PC-9 (cell line): ENCODE data around the gene GSTO1.

Experiments
- EZH2 ChIP-seq: fragments of 200-600 bp; sonication (generic); IDR thresholded peaks from 2 replicates; pipeline ENCODE4 v1.8.0; 2017; ENCODE audit warnings: antibody characterized with exemption, low read depth
- TF ChIP-seq, protein P1 (sequence below): fragments of 200-600 bp; sonication (generic); conservative IDR thresholded peaks from 2 replicates; pipeline ENCODE4 v1.6.1; 2017; ENCODE audit warnings: mixed run types, antibody characterized with exemption, mild to moderate bottlenecking, moderate library complexity

DNA sequence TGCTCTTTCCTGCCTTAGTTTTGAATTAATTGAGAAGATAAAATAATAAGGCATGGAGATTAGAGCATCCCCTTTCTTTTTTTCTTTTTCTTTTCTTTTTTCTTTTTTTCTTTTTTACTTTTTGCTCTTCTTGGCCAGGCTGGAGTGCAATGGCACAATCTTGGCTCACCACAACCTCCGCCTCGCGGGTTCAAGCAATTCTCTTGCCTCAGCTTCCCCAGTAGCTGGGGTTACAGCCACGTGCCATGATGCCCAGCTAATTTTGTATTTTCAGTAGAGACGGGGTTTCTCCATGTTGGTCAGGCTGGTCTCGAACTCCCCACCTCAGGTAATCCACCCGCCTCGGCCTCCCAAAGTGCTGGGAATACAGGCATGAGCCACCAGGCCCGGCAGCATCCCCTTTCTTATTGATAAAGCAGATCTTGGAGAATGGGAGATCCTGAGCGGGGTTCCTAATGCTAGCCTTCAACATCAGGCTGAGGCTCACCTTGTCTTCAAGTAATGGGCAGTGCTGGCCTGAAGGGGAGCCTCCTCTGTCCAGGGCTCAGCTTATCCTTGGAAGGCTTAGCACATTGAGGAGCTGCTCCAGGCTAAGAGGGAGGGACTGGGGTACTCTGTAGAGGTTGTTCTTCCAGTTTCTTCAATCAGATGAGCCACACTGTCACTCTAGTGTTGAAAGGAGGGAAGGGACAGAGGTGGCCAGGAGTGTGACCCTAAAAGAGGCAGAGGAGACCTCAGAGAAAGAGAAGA lies 42.2 kb downstream of the GSTO1 start:
- TF ChIP-seq, protein P1, sequence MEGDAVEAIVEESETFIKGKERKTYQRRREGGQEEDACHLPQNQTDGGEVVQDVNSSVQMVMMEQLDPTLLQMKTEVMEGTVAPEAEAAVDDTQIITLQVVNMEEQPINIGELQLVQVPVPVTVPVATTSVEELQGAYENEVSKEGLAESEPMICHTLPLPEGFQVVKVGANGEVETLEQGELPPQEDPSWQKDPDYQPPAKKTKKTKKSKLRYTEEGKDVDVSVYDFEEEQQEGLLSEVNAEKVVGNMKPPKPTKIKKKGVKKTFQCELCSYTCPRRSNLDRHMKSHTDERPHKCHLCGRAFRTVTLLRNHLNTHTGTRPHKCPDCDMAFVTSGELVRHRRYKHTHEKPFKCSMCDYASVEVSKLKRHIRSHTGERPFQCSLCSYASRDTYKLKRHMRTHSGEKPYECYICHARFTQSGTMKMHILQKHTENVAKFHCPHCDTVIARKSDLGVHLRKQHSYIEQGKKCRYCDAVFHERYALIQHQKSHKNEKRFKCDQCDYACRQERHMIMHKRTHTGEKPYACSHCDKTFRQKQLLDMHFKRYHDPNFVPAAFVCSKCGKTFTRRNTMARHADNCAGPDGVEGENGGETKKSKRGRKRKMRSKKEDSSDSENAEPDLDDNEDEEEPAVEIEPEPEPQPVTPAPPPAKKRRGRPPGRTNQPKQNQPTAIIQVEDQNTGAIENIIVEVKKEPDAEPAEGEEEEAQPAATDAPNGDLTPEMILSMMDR: no peak
- no peak for TF ChIP-seq EZH2
